HUES64 (cell line): ENCODE data around the gene STARD5.

Experiments
- H3K27ac ChIP-seq: 2 replicates; pipeline ENCODE4 v1.7.0; 2013; ENCODE audit warnings: low read depth, low read length, inconsistent platforms
- H3K27me3 ChIP-seq: 2 replicates; pipeline ENCODE4 v1.6.1; 2013; ENCODE audit warnings: mild to moderate bottlenecking, low read length; ENCODE audit not compliant: insufficient read depth
- H3K36me3 ChIP-seq: 2 replicates; pipeline ENCODE4 v1.6.1; 2013; ENCODE audit warnings: mild to moderate bottlenecking, low read length; ENCODE audit not compliant: insufficient read depth
- H3K4me1 ChIP-seq: 2 replicates; pipeline ENCODE4 v1.6.1; 2013; ENCODE audit warnings: mild to moderate bottlenecking, low read length, moderate library complexity; ENCODE audit not compliant: insufficient read depth
- H3K4me3 ChIP-seq: 2 replicates; pipeline ENCODE4 v1.5.1; 2013; ENCODE audit warnings: mild to moderate bottlenecking, low read length, moderate library complexity
- H3K9ac ChIP-seq: 2 replicates; pipeline ENCODE4 v1.6.1; 2013; ENCODE audit warnings: mild to moderate bottlenecking, low read depth, low read length
- H3K9me3 ChIP-seq: 2 replicates; pipeline ENCODE4 v1.6.1; 2013; ENCODE audit warnings: low read depth, low read length; ENCODE audit not compliant: insufficient read depth
- WGBS: fragments of 150-250, 120-280 bp; methylation state at CpG from one replicate; pipeline ENCODE4 v1.1.7; 2013; ENCODE audit warnings: missing lambda C conversion rate; 5-methylcytosine and 5-hydroxymethylcytosine counted together

STARD5 gene

DNA sequence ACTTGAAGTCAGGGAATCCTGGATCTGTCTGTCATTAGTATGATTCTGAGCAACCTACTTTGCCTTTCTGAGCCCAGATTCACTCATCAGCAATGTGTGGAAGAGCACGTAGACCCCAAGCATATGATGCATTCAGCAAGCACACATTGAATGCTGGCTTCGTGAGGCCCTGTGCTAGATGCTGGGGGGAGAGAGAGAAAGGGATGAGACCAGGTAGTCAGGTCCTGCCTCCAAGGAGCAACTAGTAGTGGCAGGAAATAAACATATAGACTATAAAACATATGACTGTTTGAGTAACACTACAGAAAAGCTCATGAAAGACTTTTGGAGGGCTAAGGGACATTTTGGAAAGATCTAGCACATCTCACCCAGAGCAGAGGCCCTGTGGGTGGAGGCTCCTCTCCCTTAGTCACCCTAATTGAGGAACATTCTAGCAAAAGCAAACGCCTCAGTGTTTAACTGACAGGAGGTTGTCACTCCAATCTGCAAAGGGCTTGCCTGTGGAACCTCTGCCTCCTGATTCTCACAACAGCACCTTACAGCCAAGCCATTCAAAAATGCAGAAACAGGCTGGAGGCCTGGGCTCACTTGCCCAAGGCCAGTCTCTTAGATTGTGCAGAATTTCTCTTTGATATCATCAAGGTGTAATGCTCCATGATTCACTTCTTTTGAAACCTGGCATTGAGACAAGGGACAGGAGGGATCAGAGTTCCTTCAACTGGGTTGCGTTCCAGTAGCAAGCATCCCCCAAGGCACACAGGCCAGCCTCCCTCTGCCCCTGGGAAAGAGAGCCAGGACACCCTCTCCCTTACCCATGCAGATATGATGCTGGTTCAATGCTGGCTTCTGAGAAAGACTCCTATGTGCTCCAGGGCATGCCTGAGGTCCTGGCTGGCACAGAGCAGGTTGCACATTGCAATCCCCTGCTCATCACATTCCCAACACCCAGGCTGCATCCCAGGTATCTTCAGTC lies 26.1 kb downstream of the STARD5 start:
- Histone ChIP-seq H3K36me3 (no peaks in the 10 kb centered on the region), H3K27me3 (no peaks in the 10 kb centered on the region), H3K27ac (no peak overlapping the region), H3K9ac (no peak overlapping the region), H3K4me3 (no peak overlapping the region), H3K4me1 (peaks cover 8% of the 10 kb centered on the region; the same call in 1 of the 2 replicates), H3K9me3 (no peaks in the 10 kb centered on the region)
- WGBS: 92% methylated on average over 4 of the region's 4 CpGs

DNA sequence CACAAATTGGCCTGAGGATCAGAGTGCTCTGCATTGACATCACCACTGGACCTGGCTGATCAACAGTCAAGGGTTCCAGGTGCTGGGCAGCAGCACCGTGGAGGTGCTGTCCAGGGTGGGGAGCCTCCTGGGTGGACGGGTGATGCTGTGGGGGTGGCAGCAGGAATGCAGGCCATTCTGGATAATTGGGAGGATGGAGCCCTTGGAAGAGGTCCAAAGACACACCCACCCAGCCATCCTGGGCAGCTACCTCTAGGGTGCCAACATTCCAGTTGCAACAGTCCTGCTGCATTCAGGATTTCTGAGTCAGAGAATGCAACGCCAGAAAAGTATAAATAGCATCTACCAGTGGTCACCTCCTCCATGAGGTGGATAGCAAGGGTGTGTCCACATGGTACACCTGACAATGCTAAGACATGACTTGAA lies 26.8 kb downstream of the STARD5 start:
- no peak overlapping the region for H3K27ac ChIP-seq
- H3K9ac ChIP-seq: no peak overlapping the region
- H3K4me3 ChIP-seq: no peak overlapping the region

DNA sequence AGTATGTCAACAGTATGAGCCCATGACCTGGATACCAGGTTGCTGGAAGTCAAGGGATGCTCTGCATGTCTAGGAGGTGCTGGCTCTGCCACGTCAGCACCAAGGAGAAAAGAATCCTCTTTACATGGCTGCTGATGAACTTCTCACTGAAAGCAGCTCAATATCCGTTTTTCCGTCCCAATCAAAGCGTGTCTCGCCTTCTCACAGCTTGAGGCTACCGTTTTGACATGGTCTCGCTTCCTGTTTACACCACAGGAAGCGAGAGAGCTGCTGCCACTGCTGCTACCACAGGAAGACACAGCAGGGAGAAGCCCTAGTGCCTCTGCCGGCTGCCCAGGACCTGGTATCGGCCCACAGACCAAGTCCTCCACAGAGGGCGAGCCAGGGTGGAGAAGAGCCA lies 27.3 kb downstream of the STARD5 start:
- Histone ChIP-seq H3K4me1 (peaks cover 5% of the 10 kb centered on the region; the same call in 1 of the 2 replicates), H3K4me3 (no peak overlapping the region), H3K9me3 (no peaks in the 10 kb centered on the region), H3K27ac (no peak overlapping the region), H3K27me3 (no peaks in the 10 kb centered on the region), H3K36me3 (no peaks in the 10 kb centered on the region), H3K9ac (no peak overlapping the region)
- 77% methylated on average over 11 of the region's 11 CpGs for WGBS

More for the DNA sequence above, 26.8 kb downstream of the STARD5 start:
- H3K4me1 ChIP-seq: peaks cover 8% of the 10 kb centered on the region; the same call in 1 of the 2 replicates
- WGBS: 96% methylated on average over 3 of the region's 3 CpGs
- H3K9me3 ChIP-seq: no peaks in the 10 kb centered on the region
- no peaks in the 10 kb centered on the region for H3K27me3 ChIP-seq
- H3K36me3 ChIP-seq: no peaks in the 10 kb centered on the region

DNA sequence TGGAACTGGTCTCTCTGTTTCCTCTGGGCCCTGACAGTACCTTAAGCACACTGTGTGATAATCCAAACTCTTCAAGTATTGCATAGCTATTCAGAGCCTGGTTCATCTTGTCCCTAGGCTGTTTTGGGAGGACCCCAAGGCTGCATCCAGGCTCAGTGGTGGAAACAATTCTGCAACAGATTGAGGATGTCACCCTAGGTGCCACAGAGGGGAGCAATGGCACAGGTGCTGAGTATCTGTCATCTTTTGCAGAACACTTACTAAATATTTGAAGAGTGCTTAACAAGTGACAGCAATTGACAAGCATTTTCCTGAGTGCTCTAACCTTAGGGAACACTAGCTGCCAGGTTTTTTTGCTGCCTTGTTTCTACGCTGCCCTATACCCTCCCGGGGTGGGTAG lies 27.8 kb downstream of the STARD5 start:
- H3K27ac ChIP-seq: no peak overlapping the region
- H3K9ac ChIP-seq: no peak overlapping the region
- WGBS: 87% methylated on average over 2 of the region's 2 CpGs
- H3K4me1 ChIP-seq: peaks cover 5% of the 10 kb centered on the region; the same call in 1 of the 2 replicates
- H3K9me3 ChIP-seq: no peaks in the 10 kb centered on the region
- no peaks in the 10 kb centered on the region for H3K27me3 ChIP-seq
- H3K36me3 ChIP-seq: no peaks in the 10 kb centered on the region
- no peak overlapping the region for H3K4me3 ChIP-seq

DNA sequence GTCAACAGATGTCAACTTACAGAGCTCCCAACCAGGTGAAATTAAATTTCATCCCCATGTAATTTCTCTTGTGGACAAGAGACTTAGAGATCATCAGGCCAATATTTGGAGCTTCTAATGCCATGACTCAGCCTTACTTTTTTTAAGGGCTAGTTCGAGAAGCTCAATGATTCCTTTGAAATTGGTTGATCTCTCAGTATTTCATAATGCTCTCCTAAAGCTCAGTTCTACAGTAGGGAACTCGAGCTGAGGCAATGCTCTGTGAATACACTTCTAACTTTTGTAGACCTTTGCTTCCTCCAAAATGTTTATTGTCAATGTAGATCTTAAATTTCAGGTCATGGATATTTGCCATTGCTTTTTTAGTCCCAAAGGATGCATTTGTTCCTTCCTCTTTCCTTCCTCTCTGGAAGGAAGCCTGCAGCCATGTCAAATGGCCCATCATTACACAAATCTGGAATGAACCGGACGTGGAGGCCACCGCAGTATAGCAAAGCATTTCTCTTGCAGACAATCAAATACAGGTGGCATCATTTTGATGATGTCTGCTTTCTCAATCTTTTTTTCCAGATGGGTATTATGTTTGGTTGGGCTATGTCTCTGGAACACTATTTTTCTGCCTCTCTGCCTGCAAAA lies 28.3 kb downstream of the STARD5 start:
- no peak overlapping the region for H3K4me3 ChIP-seq
- no peaks in the 10 kb centered on the region for H3K36me3 ChIP-seq
- WGBS: 95% methylated on average over 5 of the region's 5 CpGs
- H3K27ac ChIP-seq: no peak overlapping the region
- H3K27me3 ChIP-seq: no peaks in the 10 kb centered on the region
- no peaks in the 10 kb centered on the region for H3K9me3 ChIP-seq
- H3K9ac ChIP-seq: no peak overlapping the region
- H3K4me1 ChIP-seq: peaks cover 5% of the 10 kb centered on the region; the same call in 1 of the 2 replicates

DNA sequence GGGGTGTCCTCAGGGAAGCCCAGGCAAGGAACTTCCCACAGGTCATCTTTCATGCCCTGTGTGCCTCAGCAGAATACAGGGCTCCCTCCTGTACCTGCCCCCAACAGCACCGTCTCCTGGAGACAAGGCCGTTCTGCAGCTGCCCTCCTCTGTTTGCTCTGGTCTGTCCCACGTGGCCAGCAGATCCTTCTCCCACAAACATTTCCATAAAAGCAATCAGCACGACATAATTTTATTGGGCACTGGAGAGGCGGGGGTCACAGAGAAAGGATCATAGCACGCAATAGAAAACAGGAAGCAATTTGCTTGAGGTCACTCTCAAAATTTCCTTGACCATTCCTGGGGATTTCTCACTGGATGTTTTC lies 29.4 kb downstream of the STARD5 start:
- Histone ChIP-seq H3K27ac (no peak overlapping the region), H3K9ac (no peak overlapping the region), H3K36me3 (no peaks in the 10 kb centered on the region), H3K9me3 (no peaks in the 10 kb centered on the region), H3K4me1 (peaks cover 5% of the 10 kb centered on the region; the same call in 1 of the 2 replicates), H3K4me3 (no peak overlapping the region), H3K27me3 (no peaks in the 10 kb centered on the region)
- 72% methylated on average over 6 of the region's 6 CpGs for WGBS

DNA sequence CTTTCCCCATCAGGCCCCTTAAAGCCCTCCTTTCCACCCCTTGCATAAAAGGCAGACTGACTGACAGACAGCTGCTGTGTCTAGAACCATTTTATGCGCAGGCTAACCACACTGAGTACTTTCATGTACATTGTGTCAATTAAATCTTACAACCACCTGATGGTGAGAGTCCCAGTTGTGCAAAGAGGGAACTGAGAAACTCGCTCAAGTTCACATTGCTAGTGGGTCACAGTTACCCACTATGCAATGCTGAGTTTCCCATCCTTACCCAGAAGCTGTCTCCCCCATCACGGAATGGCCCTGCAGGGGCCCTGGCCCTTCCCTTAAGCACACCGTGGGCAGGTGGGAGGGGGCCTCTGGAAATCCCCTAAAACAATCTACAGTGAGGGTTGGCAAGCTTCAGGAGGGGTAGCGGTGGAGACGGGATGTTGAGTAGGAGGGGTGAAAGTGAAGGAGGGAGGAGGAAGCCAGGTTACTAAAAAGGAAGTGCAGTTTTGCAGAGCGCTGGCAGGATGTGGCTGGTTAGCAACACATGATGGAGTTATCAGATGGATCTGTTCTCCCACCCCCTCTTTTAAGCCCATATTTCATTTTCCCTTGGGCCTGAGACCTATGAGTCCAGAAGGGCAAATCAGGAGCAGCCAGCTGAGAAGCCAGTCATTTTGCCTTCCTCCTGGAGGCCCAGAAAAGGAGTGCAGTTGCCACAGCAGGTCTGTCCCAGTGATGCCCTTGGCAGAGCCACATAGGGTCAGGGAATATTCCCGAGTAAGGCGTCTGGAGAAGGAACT lies 30.0 kb downstream of the STARD5 start:
- H3K9ac ChIP-seq: no peak overlapping the region
- H3K4me3 ChIP-seq: no peak overlapping the region
- H3K4me1 ChIP-seq: peaks cover 5% of the 10 kb centered on the region; the same call in 1 of the 2 replicates
- H3K27ac ChIP-seq: no peak overlapping the region
- no peaks in the 10 kb centered on the region for H3K36me3 ChIP-seq
- no peaks in the 10 kb centered on the region for H3K27me3 ChIP-seq
- no peaks in the 10 kb centered on the region for H3K9me3 ChIP-seq
- 75% methylated on average over 9 of the region's 9 CpGs for WGBS

DNA sequence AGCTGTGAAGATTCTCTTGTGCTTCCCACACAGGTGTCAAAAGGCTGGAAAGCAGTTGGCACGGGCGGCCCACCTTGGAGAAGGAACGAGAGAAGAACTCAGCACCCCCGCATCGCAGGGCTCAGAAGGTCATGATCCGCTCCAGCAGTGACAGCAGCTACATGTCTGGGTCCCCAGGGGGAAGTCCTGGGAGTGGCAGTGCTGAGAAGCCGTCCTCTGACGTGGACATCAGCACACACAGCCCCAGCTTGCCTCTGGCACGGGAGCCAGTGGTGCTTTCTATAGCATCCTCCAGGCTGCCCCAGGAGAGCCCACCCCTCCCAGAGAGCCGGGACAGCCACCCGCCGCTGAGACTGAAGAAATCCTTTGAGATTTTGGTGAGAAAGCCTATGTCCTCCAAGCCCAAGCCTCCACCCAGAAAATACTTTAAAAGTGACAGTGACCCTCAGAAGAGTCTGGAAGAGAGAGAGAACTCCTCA lies 31.4 kb downstream of the STARD5 start:
- Histone ChIP-seq H3K9ac (no peak overlapping the region), H3K4me1 (peaks cover 5% of the 10 kb centered on the region; the same call in 1 of the 2 replicates), H3K27ac (no peak overlapping the region), H3K27me3 (no peaks in the 10 kb centered on the region), H3K36me3 (no peaks in the 10 kb centered on the region), H3K9me3 (no peaks in the 10 kb centered on the region), H3K4me3 (no peak overlapping the region)
- 93% methylated on average over 12 of the region's 12 CpGs for WGBS

DNA sequence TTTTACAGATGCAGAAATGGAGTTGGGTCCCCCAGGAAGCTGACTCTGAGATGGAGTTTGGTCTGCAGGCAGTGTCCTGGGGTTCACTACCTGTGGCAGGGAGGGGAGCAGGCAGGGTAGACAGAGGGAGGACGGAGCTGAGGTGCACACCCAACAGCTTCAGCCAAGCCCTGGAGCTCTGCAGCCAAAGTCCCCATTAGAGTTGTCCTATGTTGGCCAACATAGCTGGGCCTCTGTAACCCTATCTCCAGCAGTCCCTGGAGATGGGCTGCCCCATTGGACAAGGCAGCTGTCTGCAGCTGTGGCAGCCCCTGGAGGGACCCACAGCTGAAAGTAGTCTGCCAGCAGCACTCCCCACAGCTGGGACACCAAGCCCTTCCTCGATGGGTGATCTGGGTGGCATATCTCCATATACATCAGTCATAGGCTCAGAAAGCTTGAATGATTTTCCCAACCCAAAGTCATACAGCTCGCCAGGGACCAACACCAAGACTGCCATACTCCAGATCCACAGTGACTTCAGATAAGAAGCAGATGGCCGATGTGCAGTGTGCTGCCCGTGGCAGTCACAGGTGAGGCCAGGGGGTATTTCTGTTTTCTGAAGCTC lies 31.9 kb downstream of the STARD5 start:
- Histone ChIP-seq H3K27me3 (no peaks in the 10 kb centered on the region), H3K9me3 (no peaks in the 10 kb centered on the region), H3K27ac (no peak overlapping the region), H3K4me3 (no peak overlapping the region), H3K4me1 (peaks cover 5% of the 10 kb centered on the region; the same call in 1 of the 2 replicates), H3K36me3 (no peaks in the 10 kb centered on the region), H3K9ac (no peak overlapping the region)
- 93% methylated on average over 5 of the region's 5 CpGs for WGBS

DNA sequence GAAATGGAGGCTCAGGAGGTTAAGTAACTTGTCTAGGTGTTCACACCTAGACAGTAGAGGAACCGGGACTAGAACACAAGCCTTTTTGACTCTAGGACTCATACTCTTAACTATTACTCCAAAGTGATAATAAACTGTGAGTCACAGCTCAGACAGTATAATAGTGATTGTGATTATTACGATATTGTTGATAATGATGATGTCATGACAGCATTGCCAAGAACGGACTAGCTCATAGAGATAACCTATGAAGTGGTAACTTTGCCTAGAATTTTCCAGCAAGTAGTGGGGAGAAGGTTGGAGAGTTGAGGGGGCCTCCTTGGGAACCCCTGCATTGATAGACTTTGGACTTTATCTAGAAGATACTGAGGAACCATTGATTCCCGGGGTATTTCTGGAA lies 34.0 kb downstream of the STARD5 start:
- H3K9ac ChIP-seq: no peak overlapping the region
- H3K4me3 ChIP-seq: no peak overlapping the region
- no peaks in the 10 kb centered on the region for H3K36me3 ChIP-seq
- no peaks in the 10 kb centered on the region for H3K9me3 ChIP-seq
- 93% methylated on average over 3 of the region's 4 CpGs for WGBS
- no peak overlapping the region for H3K27ac ChIP-seq
- peaks cover 5% of the 10 kb centered on the region; the same call in 1 of the 2 replicates for H3K4me1 ChIP-seq
- H3K27me3 ChIP-seq: no peaks in the 10 kb centered on the region
